GM21529 (cell line): ENCODE measurements around the gene CHAC2.
"Not testable (repeated sequence)": the region's sequence is repeated elsewhere in the genome, so short reads cannot be mapped to it uniquely, and the experiment has no call there.

Experiments used
- ATAC-seq: cut with Tn5 transposase; IDR thresholded peaks from one replicate; pipeline ENCODE4 v1.9.1; 2021; ENCODE audit not compliant: unreplicated experiment

Gene CHAC2

DNA sequence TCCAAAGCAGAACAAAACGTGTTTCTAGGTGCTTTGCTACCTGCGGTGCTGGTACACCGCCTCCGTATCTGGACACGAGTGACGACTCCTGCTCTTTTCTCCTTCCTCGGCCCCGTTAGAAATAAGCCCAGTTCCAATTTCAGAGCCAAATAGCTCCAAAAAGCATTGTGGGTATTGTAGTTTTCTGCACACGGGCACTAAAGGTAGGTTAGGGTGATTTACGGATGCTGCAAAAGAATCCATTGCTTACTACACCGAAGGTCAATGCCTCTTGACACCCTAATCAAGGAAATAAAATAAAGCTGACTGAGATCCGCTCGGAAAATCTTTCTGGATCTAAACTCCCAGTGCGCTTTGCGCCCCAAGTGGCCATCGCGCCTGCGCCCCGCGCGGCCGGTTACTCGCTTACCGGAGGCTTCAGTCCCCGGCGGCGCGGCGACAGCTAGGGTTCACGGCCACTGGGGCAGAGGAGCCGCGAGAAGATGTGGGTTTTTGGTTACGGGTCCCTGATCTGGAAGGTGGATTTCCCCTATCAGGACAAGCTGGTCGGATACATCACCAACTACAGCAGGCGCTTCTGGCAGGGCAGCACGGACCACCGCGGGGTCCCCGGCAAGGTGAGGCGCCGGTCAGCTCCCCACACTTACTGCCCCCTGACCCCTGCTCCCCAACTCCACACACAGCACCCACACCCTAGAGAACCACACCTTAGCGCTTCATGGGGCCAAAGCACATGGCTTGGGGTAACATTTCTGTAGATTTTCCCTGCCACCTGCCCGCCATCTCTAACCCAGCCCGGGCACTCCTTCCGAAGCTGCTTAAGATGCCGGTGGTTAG lies at the start of gene CHAC2:
Gene CHAC2, plus strand, starts transcription at position 400 of the 837 bp plus-strand sequence. Its CDS starts 83 bp downstream, at position 483.
- peak; percentile 93 for ATAC-seq

DNA sequence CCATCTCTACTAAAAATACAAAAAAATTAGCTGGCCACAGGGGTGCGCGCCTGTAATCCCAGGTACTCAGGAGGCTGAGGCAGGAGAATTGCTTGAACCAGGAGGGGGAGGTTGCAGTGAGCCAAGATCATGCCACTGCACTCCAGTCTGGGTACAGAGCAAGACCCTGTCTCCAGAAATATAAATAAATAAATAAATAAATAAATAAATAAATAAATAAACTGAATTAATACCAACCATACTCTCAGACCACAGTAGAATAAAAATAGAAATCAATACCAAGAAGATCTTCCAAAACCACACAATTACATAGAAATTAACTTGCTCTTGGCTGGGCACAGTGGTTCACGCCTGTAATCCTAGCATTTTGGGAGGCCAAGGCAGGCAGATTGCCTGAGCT lies 46.7 kb upstream of the CHAC2 start:
- ATAC-seq: not testable (repeated sequence)

DNA sequence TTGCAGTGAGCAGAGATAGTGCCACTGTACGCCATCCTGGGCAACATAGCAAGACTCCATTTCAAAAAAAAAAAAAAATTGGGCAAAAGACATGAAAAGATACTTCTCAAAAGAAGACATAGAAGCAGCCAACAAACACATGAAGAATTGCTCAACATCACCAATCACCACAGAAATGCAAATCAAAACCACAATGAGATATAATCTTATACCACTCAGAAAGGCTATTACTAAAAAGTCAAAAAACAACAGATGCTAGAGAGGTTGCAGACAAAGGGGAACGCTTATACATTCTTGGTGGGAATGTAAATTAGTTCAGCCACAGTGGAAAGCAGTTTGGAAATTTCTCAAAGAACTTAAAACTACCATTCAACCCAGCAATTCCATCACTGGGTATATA lies 43.1 kb upstream of the CHAC2 start:
- ATAC-seq: no peak

DNA sequence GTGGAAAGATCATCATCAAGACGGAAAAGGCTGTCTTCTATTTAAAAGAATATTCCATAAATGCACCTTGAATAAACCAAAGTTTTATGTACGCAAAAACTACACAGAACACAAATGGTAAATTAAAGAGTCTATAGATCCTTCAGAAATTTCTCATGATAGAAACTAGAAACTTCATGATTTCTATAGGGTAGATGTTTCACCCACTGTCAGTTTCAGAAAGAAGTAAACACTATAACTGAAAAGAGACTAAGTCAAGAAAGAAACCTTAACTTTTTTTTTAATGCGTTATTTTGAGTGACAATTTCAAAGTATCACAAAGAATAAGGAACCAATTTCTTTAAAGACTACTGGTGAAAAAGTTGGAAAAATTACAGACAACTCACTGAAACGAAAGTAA lies 41.9 kb upstream of the CHAC2 start:
- no peak for ATAC-seq

DNA sequence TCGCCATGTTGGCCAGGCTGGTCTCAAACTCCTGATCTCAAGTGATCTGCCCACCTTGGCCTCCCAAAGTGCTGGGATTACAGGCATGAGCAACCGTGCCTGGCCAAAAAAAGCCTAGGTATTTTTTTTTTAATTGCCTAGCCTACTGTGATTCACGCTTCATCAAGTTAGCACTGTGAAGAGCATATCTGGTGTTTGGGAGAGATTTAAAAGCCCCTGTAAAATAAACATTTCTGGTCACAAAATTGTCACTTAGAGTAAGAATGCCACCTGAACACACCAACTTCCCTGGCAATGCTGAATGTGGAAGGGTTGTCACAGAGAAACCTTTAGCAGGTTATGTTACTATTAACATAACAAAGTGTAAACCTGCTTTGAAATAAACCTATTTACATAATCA lies 39.7 kb upstream of the CHAC2 start:
- no peak for ATAC-seq

DNA sequence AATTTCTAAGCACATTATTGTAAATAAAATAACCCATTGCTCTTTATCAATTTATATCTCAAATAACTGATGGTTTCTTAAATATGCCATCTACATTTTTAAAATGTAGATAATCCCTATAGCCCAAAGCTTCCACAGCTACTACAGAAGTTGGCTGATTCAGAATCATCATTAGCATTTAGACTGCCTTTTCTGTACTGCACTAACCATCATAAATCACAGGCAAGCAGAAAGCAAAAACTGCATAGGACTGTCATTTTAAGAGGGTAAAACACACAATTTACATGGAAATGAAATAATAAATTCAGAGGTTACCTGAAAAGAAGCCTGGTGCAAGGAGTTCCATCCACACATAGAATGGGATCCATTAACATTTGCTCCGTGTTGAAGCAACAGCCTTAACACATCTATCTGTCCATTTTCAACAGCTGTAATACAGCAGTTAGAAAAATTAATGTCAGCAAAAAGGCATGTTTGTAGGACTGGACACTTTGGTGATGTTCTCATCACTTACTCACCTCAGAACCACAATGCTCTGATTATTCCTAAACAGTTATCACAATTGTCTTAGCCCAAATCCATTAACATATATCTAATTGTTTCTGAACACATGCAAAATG lies 38.4 kb upstream of the CHAC2 start:
- no peak for ATAC-seq

DNA sequence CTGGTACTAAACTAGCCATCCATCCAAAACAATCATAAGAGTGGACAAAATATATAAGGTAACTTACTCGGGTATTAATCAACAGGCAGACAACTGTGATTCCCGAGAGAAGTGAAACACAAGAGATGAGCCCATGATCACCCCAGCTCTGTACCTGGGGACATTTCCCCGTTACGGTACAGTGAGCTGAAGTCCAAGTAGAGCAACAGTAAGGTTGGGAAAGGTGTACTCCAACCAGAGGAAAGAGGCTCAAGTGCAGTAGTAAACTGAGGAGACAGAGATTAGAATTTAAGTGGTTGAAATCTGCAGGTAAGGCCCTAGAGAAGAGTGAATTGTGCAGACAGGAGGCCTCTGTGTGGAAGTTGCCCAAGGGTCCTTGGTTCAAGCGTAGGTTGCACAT lies 30.5 kb upstream of the CHAC2 start:
- ATAC-seq: no peak

DNA sequence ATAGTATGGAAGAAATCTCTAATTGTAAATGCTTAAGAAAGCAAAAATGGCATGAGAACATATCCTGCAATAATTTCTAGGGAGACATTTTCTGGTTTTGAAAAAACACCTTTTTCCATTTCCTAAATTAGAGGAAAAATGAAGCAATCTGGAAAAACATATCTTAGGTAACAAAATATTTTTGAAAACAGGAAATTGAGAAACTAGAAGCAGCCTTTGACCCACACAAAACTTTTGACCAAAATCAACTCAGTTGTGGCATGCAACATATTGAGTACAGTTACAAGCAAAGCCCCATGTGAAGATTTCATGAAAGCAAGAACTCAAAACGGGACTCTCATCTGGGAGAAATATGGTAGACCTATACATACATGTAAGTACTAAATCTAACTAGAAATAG lies 28.6 kb upstream of the CHAC2 start:
- ATAC-seq: no peak

DNA sequence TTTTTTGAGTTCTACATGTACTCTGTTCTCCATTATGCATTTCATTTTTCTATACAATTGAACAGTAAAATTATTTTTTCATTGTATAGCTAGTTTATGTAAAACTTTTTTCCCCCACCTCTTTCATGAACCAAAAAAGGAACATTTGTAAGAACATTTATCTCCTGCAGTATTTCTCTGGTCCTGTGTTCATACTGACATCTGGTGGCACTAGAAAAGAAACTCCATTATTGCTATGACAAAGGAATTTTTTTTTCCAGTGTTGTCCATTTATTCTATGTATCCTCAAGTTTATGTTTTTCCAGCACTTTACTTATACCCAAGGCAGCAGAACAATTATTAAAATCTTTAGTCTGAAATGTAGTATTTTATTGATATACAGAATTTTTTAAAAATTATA lies 27.4 kb upstream of the CHAC2 start:
- ATAC-seq: no peak

DNA sequence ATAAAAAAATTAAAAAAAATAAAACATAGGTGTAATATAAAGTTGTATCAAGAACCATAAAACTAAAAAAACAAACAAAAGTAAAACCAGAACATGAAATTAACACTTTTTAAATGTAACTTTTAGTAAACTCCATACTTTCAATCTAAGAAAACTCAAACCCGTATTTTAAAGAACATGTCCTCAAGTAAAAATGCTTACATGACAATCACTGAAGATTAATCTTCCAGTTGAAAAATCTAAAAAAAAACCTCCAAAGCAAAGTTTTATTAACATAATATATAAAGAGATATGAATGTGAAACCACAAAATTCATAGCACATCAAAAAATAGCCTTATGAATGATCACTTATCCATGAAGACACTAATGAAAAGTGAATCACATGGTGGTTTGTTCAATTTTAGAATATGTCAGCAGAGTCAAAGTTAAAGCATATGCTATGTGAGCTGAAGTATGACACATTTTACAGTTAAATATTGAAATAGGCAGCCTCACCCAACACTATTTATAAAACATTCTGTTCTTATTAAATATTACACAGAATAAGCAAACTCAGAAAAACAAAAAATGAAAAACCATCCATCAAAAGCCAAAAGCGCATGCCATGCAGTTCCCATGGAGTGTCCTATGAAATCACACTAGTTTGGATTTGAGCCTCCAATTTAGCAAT lies 23.1 kb upstream of the CHAC2 start:
- ATAC-seq: no peak

DNA sequence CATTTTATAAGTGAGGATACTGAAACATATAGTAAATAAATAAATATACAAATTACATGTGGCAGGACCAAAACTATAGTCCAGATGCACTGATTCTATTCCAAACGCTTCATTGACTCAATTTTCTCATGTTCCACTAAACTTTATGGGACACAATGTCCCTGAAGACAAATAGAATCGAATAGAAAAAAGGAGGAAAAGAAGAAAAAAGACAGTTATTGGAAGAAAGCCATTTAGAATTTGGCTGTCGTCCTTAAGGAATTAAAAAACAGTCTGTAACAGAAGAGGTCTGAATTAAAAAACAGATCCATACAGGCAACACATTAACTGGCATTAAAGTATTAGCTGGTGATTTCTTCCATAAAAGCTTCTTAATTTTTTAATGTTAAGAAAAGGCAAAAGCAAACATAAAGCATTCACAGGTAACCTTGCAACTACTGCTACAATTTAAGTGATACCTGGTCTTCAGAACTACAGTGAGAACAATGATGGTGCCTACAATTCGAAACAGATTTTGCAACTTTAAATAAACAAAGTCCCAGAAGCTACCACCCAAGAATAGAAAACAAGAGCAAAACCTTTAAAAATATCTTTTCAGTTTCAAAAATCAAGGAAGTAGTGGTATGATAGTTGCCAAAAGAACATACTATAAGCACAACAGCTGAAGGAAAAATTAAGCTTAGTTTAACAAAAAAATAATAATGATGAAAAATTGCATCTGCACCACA lies 17.4 kb upstream of the CHAC2 start:
- ATAC-seq: no peak

DNA sequence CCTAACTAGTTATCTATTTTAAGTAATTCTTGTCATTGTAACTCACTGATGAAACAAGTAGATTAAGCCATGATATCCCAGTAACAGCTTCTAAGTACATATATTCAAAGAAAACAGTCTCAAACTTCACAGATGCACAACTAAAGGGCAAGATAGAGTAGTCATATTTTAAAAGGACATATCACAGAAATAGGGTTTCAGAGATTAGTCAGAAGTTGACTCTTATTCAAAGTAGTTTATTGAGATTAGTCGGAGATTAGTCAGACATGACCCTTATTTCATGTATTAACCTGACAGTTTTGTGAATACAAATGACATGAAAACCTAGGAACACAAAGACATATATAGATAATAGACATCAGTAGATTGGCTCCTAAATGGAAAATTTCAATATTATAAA lies 15.9 kb upstream of the CHAC2 start:
- ATAC-seq: peak; percentile 95

DNA sequence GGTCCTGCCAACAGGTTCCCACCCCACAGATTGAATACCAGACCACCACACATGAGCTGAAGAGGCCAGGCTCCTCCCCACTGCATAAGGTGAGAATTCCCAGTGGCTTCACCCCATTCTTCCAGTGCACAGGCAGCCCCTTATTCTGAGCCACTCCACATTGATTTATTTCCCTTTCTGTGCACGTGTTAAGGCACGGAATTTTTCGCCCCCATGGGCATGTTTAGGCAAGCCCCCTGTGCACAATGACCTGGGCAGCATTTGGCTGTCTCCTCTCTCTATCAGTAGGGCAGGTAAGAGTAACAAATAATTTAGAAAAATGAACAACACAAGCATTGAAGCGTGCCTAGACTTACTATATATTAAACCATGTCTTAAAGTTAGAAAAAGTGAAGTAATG lies 15.2 kb upstream of the CHAC2 start:
- ATAC-seq: no peak

DNA sequence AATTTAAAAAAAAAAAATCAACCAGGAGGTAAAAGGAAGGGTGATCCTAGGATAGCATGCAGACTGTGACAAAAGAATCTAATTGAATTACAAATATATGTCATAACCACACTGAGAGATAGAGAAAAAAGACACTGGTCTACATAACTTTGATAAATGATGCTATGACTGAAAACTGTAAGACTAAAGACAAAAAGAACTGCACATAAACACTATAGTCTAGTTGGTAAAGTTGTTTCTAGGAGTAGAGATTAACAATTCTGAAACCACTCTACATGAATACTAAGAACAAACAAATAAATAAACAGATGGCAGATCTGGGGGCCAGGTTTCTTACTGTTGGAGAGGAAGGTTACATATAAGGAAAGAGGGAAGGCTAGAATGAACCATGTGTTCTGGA lies 14.6 kb upstream of the CHAC2 start:
- ATAC-seq: no peak

DNA sequence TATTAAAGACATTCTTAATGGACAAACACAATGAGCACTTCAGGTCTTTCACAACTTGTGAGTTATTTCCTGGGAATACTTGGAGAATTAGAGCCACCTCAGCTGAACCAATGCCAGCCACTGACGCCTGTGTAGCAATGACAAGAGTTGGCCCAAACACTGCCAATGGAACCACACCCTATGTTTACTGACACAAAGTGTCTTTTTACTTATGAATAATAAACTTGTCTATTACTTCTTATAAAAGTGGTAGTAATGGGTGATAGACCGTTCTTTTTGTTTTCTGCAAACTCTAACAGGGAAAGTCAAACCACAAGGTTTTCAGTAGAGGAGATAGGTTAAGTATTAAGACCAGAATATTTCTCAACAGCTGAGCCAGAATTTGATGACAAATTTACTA lies 12.5 kb upstream of the CHAC2 start:
- no peak for ATAC-seq

DNA sequence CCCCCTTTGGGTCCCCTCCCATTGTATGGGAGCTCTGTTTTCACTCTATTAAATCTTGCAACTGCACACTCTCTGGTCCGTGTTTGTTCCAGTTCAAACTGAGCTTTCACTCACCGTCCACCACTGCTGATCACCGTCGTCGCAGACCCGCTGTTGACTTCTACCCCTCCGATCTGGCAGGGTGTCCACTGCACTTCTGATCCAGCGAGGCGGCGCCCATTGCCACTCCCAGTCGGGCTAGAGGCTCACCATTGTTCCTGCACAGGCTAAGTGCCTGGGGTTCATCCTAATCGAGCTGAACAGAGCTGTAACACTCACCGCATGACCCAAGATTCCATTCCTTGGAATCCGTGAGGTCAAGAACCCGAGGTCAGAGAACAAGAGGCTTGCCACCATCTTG lies 11.0 kb upstream of the CHAC2 start:
- ATAC-seq: no peak

DNA sequence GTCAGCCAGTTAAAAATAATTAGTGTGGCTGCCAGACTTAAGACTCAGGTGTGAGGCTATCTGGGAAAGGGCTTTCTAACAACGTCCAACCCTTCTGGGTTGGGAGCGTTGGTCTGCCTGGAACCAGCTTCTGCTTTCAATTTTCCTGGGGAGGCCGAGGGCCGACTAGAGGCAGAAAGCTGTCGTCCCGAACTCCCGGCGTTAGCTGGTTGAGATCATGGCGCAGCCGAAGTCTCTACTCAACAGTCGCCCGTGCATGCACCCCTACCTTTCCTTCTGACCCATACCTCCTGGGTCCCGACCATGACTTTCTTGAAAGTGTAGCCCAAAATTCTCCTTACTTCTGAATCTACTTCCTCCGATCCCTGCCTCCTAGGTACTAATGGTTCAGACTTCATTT lies 10.4 kb upstream of the CHAC2 start:
- not testable (repeated sequence) for ATAC-seq

DNA sequence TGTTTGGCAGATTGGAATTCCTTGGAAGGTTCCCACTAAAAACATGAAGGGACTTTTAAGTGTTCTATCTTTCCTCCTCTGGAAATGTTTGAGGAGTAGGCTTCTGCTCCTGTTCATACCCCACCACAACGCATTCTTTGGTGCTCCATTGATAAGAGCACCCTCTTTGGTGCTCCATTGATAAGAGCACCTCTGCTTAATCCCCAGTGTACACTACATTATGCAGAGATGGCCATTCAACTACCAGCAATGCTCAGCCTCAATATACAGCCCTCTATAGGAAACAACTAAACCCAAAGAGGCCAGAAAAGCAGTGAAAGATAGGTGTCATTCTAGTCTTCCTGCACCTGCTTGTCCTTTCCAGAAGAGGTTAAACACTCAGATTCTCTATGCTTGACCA lies 1.8 kb upstream of the CHAC2 start:
- no peak for ATAC-seq

DNA sequence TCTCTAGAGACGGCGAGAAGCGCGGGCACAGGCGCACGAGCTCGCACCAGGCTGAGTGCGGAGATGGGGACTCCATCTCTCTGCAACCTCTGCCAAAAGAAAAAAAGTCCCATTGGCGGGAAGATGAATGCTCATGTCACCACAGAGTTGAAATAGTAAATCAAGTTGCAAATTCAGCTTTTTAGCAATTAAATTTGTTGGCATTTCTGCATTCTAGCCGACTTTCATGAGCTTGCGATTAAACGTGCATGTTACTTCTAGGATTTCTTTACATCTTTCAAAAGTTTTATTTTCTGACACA lies 588 bp downstream of the CHAC2 start:
- peak; percentile 50 for ATAC-seq

DNA sequence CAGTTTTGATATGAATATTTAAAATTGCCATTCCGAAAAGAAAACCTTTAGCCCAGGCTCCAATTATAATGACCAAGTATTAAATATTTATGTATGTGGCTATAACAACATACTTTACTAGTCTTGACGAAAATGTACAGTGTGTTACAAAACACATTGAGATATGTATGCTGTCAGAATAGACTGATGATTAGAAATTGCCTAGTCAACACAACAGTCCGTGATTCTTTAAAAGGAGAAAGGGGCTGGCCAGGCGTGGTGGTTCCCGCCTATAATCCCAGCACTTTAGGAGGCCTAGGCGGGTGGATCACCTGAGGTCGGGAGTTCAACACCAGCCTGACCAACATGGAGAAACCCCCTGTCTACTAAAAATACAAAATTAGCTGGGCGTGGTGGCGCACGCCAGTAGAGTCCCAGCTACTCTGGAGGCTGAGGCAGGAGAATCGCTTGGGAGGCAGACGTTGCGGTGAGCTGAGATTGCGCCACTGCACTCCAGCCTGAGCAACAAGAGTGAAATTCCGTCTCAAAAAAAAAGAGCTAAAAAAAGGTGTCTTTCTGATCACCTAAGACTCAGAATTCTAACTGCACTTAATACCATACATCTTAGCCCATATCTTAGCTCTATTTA lies 1.8 kb downstream of the CHAC2 start:
- ATAC-seq: no peak

DNA sequence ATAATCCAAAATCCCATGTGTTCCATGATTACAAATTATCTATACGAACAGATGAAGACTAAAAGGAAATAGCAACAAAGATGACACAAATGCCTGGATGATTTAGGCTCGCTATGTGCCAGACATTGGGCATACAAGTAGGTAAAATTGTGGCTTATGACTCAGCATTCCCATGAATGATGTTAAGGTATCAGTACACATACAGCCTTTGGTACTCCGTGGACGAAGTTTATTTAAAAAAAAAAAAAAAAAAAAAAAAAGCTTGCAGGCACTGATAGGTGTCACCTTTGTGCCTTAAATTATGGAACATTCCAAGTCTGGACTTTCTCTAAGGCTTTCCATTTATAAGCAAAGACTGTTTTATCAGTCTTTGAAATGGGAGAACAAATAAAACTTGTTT lies 2.7 kb downstream of the CHAC2 start:
- no peak for ATAC-seq
